NCI-H1694 treated with DMSO at 0.1 percent for 48 hours (cell line): ENCODE measurements around the gene SENP6.
"Not testable (repeated sequence)": the region's sequence is repeated elsewhere in the genome, so short reads cannot be mapped to it uniquely, and the experiment has no call there.

Experiments used
- DNase-seq: peaks from one replicate; lab custom pipeline; 2025; lab: John Stamatoyannopoulos, UW

The SENP6 gene

DNA sequence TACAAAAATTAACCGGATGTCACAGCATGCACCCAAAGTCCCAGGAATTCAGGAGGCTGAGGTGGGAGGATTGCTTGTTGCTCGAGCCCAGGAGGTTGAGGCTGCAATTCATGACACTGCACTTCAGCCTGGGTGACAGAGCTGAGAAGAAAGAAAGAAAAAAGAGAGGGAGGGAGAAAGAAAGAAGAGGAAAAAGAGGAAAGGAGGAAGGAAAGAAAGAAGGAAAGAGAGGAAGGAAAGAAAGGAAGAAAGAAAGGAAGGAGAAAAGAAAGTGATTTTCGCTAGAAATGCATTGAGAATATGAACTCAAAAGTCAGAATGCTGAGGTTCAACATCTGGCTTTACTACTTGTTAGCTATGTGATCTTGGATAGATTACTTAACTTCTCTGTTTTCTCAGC, 6.6 kb downstream of the SENP6 start:
- no peak for DNase-seq

- no peak for DNase-seq
These were observed 7.4 kb downstream of the SENP6 start for GRCh38 chr6:75608956-75609533.

- DNase-seq = no peak
These were observed 8.2 kb downstream of the SENP6 start for GRCh38 chr6:75609639-75610590.

- no peak for DNase-seq
These were observed 9.5 kb downstream of the SENP6 start for GRCh38 chr6:75611011-75611701.

GRCh38 chr6:75611702-75612375, 10.2 kb downstream of the SENP6 start:
- DNase-seq = no peak

DNA sequence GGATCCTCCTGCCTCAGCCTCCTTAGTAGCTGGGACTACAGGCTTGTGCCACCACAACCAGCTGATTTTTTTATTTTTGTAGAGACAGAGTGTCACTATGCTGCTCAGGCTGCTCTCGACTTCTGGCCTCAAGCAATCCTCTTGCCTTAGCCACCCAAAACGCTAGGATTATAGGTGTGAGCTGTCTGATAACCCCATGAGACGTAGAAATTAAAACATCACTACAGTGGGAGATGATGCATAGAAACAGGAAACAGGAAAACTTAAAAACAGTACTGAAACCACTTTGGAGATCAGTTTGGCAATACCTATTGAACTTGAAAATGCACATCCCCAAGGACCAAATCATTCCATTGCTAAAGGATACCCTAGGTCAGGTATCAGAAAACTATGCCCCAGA, 10.8 kb downstream of the SENP6 start:
- DNase-seq = no peak

DNA sequence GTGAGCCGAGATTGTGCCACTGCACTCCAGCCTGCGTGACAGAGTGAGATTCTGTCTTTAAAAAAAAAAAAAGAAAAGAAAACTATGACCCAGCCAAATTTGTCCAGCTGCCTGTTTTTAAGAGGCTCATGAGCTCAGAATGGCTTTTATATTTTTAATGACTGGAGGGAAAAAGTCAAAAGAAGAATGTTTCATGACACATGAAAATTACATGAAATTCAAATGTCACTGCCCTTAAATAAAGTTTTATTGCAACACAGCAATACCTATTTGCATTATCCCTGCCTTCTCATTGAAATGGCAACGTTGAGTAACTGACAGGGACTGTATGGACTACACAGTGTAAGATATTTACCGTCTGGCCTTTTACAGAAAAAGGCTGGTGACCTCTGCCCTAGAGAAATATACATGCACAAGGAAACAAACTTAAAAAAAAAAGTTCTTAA, 11.4 kb downstream of the SENP6 start:
- DNase-seq = no peak

DNA sequence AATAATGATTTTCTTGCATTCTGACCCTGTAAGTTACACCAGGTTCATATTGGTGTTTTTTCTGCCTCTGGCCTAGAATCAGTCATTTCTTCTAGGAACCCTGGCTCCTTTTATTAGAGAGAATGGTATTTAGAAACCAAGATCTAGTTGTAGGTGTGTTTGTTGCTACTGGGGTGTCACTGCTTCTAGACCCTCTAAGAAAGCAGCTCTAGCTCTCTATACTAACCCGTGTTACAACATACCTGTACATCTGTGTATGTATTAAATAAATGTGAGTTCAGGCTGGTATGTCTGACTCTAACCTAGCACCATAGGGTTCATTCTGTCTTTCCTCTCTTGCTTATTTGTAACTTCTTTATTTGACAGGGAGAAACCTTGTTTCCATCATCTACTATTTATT, 16.8 kb downstream of the SENP6 start:
- DNase-seq = no peak

DNA sequence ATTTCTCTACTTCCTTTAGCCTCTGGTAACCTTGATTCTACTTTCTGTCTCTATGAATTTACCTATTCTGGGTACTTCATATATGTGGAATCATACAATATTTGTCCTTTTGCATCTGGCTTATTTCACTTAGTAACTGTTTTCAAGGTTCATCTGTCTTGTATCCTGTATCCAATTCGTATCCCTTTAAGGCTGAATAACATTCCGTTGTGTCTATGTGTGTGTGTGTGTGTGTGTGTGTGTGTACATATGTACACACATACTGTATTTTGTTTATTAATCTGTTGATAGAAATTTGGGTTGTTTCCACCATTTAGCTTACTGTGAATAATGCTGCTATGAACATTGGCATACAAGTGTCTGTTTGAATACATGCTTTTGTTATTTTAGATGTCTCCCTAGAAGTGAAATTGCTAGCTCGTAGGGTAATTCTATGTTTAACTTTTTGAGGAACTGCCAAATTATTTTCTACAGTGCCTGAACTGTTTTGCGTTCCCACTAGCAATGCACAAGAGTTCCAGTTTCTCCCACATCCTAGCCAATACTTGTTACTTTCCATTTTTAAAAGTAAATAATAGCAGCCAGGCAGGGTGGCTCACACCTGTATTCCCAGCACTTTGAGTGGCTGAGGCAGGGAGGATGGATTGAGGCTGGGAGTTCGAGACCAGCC, 17.7 kb downstream of the SENP6 start:
- no peak for DNase-seq

DNA sequence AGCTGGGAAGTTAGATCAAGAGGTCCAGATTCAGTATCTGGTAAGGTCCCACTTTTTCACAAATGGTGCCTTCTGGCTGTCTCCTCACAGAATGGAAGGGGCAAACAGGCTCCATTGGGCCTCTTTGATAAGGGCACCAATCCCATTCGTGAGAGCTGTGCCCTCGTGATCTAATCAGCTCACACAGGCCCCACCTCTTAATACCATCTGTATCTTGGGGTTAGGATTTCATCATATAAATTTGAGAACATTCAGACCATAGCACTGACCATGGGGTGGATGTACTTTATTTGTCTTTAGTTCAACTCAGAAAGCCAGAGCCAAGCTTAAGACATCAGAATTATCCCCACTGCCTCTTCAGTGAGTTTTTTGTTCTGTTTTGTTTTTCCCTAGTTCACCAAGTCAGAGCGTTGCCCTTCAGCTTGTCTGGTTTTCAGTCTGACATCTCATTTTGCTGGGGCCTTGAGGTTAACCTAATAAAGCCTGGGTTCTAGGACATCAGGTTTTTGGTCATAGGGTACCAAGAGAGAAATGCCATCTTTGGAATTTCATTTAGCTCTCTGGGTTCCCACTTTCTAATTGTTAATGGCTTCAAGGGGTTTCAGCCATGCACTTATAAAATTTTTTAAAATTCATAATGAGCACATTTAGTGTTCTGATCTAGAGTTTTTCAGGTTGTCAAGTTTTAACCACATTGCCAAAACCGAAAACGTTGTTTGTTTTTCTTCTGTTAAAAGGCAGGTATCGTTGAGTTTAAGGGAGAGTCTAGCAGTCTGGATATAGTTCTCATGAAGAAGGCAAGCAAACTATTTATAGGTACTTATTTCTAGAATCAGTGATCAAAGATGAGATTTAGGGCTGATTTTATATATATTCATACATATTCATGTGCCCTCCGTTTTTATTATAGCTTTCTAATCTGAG, 19.0 kb downstream of the SENP6 start:
- DNase-seq = no peak

DNA sequence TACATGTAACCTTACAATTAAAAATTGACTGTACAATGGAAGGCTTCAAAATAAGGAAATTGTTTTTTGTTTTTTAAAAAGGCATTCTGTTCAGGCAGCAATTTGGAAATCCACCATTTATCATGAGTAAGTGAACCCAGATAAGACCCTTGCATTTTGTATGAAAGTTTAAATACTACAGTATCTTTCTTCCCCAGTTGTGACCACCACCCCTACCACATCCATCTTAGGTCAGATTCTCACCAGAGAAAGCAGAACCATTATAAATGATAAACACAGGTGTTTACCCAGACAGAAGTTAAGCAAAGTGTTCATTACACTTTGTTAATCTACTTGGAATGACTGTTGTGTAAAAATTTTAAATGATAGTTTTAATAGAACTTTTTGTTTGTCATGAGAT, 20.2 kb downstream of the SENP6 start:
- DNase-seq = no peak

DNA sequence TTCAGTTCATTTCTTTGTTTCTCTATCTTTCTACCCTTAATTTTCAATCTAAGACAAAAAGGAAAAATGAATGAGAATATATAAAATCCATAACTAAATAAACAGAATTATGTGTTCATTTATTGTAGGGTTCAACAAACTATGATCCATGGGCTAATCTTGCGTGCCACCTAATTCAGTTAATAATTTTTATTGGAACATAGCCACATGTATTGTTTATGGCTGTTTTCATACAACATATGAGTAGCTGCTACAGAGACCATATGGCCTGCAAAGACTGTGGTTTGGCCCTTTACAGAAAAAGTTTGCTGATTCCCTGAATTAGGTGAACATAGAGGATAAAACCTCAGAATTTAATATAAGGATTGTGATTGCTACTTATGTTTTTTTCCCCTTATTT, 21.8 kb downstream of the SENP6 start:
- DNase-seq = no peak

DNA sequence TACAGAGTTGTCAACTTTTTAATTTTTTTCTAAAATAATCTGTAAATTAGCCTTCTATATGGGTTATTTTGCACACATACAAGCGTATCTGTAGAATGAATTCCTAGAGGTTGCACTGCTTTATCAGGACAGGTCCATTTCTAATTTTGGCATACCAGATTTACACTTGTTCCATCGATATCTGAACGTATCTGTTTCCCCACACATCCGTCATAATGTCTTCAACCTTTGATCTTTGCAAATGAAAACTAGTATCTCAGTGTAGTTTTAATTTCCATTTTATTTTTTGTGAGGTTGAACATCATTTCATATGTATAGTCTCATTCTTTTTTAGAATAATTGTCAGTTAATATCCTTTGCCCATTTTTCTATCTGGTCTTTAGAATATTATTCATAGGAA, 22.7 kb downstream of the SENP6 start:
- no peak for DNase-seq

DNA sequence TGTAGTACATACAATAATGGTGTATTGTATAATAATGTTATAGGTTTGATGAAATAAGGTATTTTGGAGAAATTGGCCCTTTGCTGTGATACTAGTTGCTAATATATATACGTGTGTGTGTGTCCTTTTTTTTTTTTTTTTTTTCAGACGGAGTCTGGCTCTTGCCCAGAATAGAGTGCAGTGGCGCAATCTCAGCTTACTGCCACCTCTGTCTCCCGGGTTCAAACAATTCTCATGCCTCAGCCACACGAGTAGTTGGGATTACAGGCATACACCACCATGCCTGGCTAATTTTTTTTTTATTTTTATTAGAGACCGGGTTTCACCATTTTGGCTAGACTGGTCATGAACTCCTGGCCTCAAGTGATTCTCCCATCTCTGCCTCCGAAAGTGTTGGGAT, 23.3 kb downstream of the SENP6 start:
- DNase-seq = no peak

- DNase-seq = no peak
These were observed 24.9 kb downstream of the SENP6 start for GRCh38 chr6:75626561-75626960.

- not testable (repeated sequence) for DNase-seq
These were observed 26.0 kb downstream of the SENP6 start for GRCh38 chr6:75627708-75628107.

DNA sequence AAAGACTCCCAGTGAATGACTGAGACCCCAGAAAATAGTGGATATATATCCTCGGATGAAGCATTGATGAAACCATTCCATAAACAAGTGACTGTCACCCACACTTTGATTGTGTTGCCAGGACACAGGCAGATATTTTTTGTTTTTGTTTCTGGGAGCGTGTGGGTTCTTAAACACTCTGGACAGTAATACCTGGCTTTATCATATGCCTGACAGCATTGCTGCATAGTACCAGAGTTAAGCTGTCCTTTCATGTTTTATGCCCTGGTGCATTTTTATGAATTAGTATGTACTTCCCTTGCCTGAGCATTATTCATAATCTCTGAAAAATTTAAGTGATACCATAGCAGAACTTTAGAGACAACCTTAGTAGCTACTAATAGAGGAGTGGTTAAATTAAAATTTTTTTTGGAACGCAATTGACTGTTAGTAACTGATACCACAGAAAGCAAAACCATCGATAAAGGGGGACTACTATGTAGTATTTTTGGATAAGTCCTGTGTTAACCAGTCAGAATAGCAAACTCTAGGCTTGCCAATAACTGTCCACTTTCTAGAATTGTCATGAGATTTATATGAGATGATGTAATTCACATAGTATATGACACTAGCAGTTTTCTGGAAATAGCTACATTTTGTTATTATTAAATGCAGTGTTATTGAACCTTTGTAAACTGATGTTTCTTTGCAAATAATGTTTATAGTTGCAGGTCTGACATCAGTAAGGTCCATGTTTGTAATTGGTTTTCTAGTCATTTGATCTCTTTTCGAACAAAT, 30.4 kb downstream of the SENP6 start:
- DNase-seq = no peak

DNA sequence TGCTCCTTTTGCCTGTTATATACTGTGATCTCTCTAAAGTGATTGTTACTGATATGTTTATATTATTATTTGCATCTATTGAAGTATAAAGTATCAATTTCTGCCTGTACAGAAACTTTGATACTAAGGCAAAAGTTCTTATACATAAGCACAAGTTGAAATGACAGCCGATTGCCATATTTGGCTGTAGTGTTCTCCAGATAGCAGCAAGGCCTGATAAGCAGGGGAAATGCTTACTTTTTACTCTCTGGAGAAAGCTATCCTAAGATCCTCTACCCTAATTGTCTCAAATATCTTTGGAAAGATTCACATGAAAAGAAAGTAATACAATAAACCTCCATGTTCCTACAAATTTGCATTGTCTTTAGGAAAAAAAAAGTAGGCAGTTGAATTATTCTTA, 31.4 kb downstream of the SENP6 start:
- DNase-seq = no peak

DNA sequence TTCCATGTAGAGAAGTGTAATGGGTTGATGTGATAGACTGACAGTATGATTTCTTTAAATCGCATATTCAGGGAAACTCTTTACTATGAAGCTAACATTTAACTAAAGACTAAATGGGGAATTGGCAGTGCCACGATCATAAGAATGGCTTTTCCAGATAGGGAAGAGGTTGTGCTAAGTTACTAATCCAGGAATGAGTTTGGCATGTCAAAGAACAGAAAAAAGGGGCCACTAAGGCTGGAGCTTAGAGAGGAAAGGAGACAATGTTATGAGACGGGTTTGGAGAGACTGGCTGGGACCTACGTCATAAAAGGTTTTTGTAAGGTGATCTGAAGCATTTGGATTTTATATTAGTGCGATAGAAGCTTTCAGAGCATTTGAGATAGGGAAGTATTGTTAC, 40.6 kb downstream of the SENP6 start:
- no peak for DNase-seq

DNA sequence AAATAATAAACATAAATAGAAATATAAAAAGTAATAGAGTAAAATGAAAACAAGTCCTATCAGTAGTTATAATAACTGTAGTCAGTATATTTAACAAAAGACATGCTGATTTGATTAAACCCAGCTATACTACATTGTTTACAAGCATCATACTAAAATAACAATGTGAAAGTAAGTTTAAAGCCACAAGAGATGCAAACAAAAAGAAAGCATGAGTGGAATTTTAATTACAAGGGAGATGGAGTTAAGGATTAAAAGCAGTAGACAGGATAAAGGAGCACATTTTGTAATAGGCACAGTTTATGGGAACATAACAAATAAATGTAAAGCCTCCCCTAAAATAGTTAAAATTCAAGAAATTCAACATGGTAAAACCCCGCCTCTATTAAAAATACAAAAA, 41.5 kb downstream of the SENP6 start:
- DNase-seq = no peak
